Measurements from ENCODE around the gene PRKD2. TPM values are rescaled to one million over a fixed set of nuclear protein-coding genes. Genes with fewer than 3 reads are reported as not detected.
"Not testable (repeated sequence)": the region's sequence is repeated elsewhere in the genome, so short reads cannot be mapped to it uniquely, and the experiment has no call there.

Gene PRKD2
- total RNA-seq, 1 donor from 2014 or later: 43.2 TPM

DNA sequence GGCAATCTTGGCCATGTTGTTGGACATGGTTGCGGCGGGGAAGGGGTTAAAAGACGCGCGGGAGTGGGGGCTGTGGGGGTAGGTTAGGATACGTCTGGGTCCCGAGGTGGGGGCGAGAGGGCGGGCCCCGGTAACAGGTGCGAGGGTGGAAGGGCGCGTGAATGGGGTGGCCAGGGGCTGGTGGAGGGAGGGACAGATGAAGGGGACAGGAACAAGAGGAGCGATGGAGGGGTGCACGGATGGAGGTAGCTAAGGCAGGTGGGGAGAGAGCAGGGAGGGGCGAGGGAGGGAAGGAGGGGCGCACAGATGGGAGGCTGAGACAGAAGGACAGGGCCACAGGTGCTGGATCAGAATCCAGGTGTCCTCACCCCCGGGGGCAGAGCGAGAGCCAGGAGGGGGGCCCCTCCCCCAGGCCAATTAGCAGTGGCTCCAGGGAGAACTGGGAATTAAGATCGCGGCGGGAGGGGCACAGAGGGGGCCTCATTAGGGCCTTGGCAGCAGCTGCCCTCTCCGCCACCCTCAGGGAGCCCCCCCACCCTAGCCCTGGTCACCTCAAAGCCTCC, 82.2 kb downstream of the PRKD2 start:
- DNase-seq (ENCODE audit: low spot score): no peak

DNA sequence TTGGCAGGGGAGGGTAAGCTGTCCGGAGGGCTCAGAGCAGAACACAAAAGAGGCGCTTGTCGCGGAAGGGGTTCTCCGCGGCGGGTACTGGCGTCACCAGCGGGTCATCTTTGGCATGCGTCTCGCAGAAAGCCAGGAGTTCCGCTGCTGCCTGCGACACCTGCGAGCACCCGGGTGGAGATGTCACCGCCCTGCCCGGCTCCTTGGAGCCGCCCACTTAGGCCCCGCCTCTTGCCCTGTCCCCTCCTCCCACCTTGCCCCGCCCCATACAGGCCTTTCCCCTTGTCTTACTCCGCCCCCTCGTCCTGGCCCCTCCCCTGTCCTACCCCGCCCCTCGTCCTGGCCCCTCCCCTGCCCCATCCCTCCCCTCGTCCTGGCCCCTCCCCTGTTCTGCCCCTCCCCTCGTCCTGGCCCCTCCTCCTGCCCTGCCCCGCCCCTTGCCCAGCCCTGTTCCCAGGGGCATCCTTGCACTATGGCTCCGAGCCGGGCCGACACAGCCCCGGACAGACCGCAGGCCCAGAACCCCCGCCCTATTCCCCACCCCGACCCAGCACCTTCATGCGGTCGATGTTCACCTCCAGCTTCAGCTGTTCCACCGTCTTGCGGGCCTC, 82.8 kb downstream of the PRKD2 start:
- DNase-seq (ENCODE audit: low spot score): no peak

DNA sequence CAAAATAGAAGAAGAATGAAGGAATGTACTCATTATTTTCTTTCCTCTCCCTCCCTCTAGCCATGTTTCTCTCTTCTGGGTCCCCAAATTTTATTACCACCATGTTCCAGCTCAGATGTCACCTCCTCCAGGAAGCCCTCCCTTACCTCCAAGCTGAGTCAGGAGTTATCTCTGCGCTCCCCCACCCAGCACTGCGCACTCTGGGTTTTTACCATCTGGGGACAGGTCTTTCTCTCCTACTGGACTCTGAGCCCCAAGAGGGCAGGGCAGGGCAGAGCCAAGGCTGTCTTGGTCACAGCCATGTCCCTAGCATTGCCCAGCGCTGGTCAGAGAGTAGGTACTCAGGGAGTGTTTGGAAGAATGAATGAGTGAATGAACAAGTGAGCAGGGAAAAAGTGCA, 83.8 kb downstream of the PRKD2 start:
- no peak for DNase-seq (ENCODE audit: low spot score)

- DNase-seq (ENCODE audit: low spot score): no peak
These were observed 85.4 kb downstream of the PRKD2 start for GRCh38 chr19:46631481-46631880.

GRCh38 chr19:46630586-46631205, 86.2 kb downstream of the PRKD2 start:
- DNase-seq (ENCODE audit: low spot score): no peak

DNA sequence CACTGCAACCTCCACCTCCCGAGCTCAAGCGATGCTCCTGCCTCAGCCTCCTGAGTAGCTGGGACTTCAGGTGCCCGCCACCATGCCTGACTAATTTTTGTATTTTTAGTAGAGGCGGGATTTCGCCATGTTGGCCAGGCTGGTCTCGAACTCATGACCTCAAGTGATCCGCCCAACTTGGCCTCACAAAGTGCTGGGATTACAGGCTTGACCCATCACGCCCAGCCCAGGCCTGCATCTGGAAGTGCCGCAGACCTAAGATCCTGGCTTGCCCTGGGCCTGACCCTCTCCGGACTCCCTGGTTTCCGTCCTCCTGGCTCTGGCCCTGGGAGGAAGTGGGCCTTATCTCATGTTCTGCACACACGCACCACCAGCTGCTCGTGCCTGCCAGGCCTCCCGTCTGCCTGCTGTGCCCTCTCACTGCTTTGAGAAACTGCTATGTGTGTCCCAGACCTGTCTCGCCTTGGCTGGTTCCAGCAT, 87.3 kb downstream of the PRKD2 start:
- DNase-seq (ENCODE audit: low spot score): no peak

DNA sequence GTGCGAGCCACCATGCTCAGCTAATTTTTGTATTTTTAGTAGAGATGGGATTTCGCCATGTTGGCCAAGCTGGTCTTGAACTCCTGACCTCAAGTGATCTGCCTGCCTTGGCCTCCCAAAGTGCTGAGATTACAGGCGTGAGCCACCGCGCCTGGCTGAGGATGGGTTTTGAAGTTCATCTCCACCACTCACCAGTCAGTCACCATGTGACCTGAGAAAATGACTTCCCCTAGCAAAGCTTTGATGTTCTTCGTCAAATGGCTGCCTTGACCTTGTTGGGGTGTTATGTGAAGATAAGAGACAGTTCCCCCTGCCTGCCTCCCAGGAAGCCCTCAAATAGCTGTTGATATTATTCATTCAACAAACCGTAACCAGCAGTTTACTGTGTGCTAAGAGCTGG, 87.9 kb downstream of the PRKD2 start:
- DNase-seq (ENCODE audit: low spot score): not testable (repeated sequence)

GRCh38 chr19:46626446-46626845, 90.5 kb downstream of the PRKD2 start:
- DNase-seq (ENCODE audit: low spot score): no peak

GRCh38 chr19:46625731-46626130, 91.2 kb downstream of the PRKD2 start:
- no peak for DNase-seq (ENCODE audit: low spot score)

DNA sequence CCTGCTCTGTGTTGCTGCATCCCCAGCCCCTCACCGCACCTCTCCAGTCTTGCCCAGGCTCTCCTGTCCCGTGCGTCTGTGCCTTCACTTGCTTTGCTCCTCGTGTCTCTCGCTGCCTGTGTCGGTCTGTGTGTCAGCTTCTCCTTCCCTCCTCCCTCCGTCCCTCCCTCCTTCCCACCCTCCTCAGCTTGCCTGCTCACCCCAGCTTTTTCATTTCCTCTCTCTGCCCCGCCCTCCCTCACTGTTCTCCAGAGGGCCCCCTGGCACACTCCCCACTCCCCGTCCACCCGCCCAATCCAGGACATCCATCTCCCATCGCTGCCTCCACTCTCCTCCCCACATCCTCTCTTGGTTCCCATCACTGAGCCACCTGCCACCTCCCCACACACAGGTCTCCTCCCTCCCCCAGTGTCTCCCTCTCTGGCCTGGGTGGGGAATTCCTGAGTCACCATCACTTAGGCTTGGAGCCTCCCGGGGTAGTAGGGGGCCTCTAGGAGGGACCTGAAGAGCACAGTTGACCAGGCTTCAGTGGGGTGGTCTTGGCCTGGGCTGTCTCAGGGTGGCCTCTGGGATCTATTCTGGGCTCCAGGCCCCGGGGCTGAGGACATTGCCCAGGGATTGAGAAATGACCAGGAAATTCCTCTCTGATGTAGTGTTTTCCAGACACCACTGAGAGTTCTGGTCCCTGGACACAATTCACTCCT, 91.8 kb downstream of the PRKD2 start, which contains the start of gene PTGIR:
Gene PTGIR, minus strand, starts transcription at position 132 of the 704 bp plus-strand sequence. CDS start 864 bp downstream, outside the sequence.
- DNase-seq (ENCODE audit: low spot score): no peak

Small RNAs within 50 kb of the gene (microRNA-seq; reads per million reads assigned to microRNA genes)
- gene MIR320E (ENCODE audit: borderline number of aligned reads): 4.4 reads per million

Other genes starting within 250 kb of the PRKD2 start
- 1.2 TPM for gene PNMA8A, start 245.6 kb downstream of the PRKD2 start, total RNA-seq
- 2.5 TPM for gene PNMA8B, start 221.2 kb downstream of the PRKD2 start, total RNA-seq
- gene CALM3, start 115.8 kb downstream of the PRKD2 start, total RNA-seq: 125 TPM
- 7.2 TPM for gene PTGIR, start 92.0 kb downstream of the PRKD2 start, total RNA-seq
- gene GNG8, start 80.9 kb downstream of the PRKD2 start, total RNA-seq: not detected
- 3.4 TPM for gene DACT3, start 55.9 kb downstream of the PRKD2 start, total RNA-seq
- 13.2 TPM for gene FKRP, start 28.9 kb upstream of the PRKD2 start, total RNA-seq
- gene STRN4, start 29.3 kb upstream of the PRKD2 start, total RNA-seq: 72.9 TPM
- 168 TPM for gene SLC1A5, start 71.5 kb upstream of the PRKD2 start, total RNA-seq
- gene AP2S1, start 133.7 kb upstream of the PRKD2 start, total RNA-seq: 228 TPM
- gene ARHGAP35, start 143.9 kb upstream of the PRKD2 start, total RNA-seq: 53.3 TPM

All from mesenteric fat pad (tissue), 1 donor.